ENCODE data around the gene SEC16A. TPM values are rescaled to one million over a fixed set of nuclear protein-coding genes. Genes with fewer than 3 reads are reported as not detected.
A peak's percentile ranks its signal among the peaks of the same experiment; 100 is the strongest.

Gene SEC16A
- total and polyA plus RNA-seq, 4 donors = 25.1 to 60.9 (median 45.1) TPM

DNA sequence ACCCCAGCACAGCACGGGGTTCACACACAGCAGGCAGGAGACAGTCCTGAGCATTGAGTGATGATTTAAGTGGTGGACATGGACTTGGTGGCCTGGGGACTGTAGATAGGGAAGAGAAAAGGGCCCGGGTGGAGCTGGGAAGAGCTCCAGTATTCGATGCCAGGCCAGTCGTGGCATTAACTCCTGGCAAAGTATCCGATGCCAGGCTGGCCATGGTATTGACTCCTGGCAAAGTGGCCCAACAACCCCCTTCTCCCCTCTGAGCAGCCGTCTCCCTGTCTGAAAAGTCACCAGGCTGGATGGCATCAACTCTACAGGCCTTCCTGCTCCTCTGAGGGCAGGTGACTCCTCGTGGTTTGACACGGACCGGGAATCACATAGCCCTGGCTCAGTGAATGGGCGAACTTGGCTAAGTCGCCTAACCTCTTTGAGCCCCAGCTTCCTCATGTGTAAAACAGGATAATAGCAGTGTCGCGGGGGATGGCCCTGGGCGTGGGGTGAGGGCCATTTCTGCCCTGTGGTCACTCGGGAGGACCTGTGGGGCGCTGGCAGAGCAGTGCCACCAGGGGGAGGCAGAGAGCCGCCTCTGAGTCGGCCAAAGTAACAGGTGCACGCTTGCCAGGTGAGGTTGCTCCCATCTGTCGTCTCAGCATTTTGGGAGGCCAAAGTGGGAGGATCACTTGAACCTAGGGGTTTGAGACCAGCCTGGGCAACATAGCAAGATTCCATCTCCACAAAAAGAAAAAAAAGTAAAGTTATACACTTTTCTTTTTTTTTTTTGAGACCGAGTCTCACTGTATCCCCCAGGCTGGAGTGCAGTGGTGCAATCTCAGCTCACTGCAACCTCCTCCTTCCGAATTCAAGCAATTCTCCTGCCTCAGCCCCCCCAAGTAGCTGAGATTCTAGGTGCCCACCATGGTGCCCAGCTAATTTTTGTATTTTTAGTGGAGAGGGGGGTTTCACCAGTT lies 5.7 kb upstream of the SEC16A start:
- Histone ChIP-seq H3K4me1 (ENCODE audit: control insufficient read depth, insufficient read depth, low read length) (peaks cover 47% of the 10 kb centered on the region), H3K9me3 (ENCODE audit: control insufficient read depth, insufficient read depth, low read length) (no peaks in the 10 kb centered on the region), H3K4me3 (ENCODE audit: low read depth, low read length) (no peak overlapping the region), H3K27me3 (ENCODE audit: control insufficient read depth, insufficient read depth, low read length) (no peaks in the 10 kb centered on the region), H3K27ac (ENCODE audit: low read depth, low read length) (no peak overlapping the region), H3K36me3 (ENCODE audit: control insufficient read depth, insufficient read depth, low read length) (peaks cover 17% of the 10 kb centered on the region)
- WGBS (ENCODE audit: insufficient coverage) = 29% methylated on average over 18 of the region's 22 CpGs
- peak in 2 of 6 donors; percentile 67 to 81 for DNase-seq (ENCODE audit: low read depth in 4 of 6, low spot score in 6 of 6)

DNA sequence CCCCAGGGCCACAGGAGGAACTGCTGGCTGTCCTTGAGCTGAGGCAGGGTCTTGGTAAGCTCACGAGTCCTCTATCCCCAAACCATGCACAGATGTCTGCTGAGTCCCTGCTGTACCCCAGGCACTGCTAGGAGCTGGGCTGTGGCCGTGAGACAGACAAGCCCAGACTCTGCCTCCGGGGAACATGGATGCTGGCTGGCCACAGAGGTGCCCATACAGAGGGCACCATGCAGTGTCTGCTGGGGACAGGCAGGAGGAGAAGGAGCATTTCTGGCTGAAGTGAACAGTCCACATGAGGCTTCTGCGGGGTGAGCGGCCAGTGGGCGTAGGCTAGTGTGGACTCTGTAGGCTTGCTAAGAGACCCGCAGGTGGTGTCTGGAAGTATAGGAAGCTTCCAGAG lies 4.8 kb upstream of the SEC16A start:
- Histone ChIP-seq H3K36me3 (ENCODE audit: control insufficient read depth, insufficient read depth, low read length) (peaks cover 8% of the 10 kb centered on the region), H3K4me1 (ENCODE audit: control insufficient read depth, insufficient read depth, low read length) (peaks cover 38% of the 10 kb centered on the region), H3K27me3 (ENCODE audit: control insufficient read depth, insufficient read depth, low read length) (no peaks in the 10 kb centered on the region), H3K4me3 (ENCODE audit: low read depth, low read length) (no peak overlapping the region), H3K27ac (ENCODE audit: low read depth, low read length) (no peak overlapping the region), H3K9me3 (ENCODE audit: control insufficient read depth, insufficient read depth, low read length) (no peaks in the 10 kb centered on the region)
- no peak for DNase-seq (ENCODE audit: low read depth in 4 of 6, low spot score in 6 of 6)
- 96% methylated on average over 7 of the region's 7 CpGs for WGBS (ENCODE audit: insufficient coverage)

DNA sequence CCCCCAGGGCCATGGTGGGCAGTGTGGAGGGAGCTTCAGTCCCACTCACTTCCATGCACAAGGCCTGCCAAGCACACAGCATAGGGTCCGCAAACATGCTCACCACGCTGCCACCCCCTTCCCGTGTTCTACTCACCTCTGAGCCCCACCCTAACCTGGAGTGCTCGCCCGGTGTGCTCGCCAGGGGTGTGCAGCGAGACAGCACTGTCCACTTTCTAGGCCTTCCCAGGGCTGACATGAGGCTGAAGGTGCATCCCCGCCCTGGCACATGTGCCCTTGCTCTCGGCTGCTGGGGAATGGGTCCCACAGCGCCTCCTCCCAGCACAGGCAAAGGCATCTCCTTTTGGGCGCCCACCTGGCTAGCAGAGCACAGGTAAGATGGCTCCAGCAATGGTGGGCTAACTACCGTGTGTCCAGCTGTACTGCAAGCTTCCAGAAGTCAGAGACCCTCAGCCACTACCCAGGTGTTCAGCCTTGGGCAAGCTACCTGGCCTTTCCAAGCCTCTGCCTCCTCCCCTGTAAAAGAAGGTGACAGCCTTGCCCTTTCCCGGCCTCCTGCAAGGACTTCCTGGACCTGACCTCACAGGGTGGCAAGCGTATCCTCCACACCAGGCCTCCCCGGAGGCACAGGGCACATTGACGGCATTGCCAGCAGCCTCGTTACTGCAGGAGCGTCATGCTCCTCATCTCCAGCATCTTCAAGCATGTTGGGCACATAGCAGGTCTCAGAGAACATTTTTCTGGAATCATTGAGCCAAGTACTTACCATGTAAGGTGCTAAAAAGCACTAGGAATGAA lies 4.2 kb upstream of the SEC16A start:
- no peaks in the 10 kb centered on the region for H3K27me3 ChIP-seq (ENCODE audit: control insufficient read depth, insufficient read depth, low read length)
- no peak overlapping the region for H3K27ac ChIP-seq (ENCODE audit: low read depth, low read length)
- no peak for DNase-seq (ENCODE audit: low read depth in 4 of 6, low spot score in 6 of 6)
- no peak overlapping the region for H3K4me3 ChIP-seq (ENCODE audit: low read depth, low read length)
- H3K4me1 ChIP-seq (ENCODE audit: control insufficient read depth, insufficient read depth, low read length) = peaks cover 39% of the 10 kb centered on the region
- 93% methylated on average over 18 of the region's 18 CpGs for WGBS (ENCODE audit: insufficient coverage)
- H3K36me3 ChIP-seq (ENCODE audit: control insufficient read depth, insufficient read depth, low read length) = peaks cover 6% of the 10 kb centered on the region
- no peaks in the 10 kb centered on the region for H3K9me3 ChIP-seq (ENCODE audit: control insufficient read depth, insufficient read depth, low read length)

DNA sequence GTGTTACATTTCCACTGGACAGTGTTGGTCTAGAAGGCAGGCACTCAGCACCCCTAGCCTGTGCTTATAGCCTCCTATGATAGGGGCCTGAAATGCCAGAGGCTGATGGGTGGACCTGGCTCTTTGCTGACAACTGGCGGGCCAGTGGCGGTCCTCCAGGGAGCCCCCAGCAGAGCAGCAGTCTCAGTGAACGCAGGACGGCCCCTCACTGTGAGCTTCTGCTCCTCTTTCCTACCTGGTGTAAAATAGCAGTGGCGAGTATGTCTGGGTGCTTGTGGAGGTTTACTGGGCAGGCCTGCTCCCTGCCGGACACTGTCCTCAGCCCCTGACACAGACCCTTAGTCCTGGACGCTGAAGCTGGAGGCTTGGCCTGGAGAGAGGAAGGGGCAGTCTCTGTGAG lies 3.3 kb upstream of the SEC16A start:
- Histone ChIP-seq H3K36me3 (ENCODE audit: control insufficient read depth, insufficient read depth, low read length) (peaks cover 6% of the 10 kb centered on the region), H3K9me3 (ENCODE audit: control insufficient read depth, insufficient read depth, low read length) (no peaks in the 10 kb centered on the region), H3K4me1 (ENCODE audit: control insufficient read depth, insufficient read depth, low read length) (peaks cover 48% of the 10 kb centered on the region), H3K27ac (ENCODE audit: low read depth, low read length) (no peak overlapping the region), H3K27me3 (ENCODE audit: control insufficient read depth, insufficient read depth, low read length) (no peaks in the 10 kb centered on the region), H3K4me3 (ENCODE audit: low read depth, low read length) (no peak overlapping the region)
- 90% methylated on average over 7 of the region's 7 CpGs for WGBS (ENCODE audit: insufficient coverage)
- DNase-seq (ENCODE audit: low read depth in 4 of 6, low spot score in 6 of 6) = no peak

DNA sequence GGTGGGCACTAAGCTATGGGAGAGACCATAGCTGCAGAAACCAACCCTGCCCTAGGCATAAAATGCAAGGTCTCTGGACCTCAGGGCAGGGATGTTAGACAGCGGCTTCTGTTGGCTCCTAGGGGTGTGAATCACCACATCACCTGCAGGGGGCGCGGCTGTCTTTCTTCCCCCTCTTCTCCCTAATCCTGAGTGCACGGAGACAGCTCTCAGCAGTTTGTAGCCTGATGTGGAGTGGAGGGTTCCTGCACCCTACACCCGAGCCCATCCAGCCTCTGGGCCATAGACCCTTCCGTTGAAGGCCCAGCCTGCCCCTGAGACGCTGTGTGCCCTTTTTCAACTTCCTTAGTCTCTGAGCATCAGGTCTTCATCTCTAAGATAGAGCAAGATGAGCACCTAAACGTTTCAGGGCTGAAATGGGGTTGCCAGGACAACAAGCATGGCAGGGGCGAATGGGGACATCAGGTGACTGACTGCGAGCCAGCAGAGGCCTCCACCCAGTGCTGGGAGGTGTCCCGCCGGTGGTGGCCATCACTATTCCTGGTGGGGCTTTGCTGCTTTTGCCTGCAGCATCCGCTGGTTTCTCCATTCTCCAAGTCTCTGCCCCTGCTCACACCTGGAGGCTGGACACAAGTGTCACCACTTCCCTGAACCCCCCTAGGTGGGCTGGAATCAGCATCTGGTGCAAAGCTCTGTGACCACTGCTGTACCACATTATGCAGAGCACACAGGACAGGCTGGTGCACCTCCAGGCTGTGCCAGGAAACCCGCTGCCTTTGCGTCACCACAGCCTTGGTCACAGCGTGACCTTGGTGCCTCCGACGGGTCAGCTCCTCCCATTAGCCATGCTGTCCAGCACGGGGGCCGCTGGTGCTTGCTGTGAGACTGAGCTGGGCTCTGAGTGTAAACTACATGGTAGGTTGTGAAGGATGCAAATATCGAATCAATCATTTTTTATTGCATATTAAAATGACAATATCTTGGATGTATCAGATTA lies 2.5 kb upstream of the SEC16A start:
- H3K4me3 ChIP-seq (ENCODE audit: low read depth, low read length) = no peak overlapping the region
- 31% methylated on average over 15 of the region's 21 CpGs for WGBS (ENCODE audit: insufficient coverage)
- peaks cover under 1% of the 10 kb centered on the region for H3K36me3 ChIP-seq (ENCODE audit: control insufficient read depth, insufficient read depth, low read length)
- no peak overlapping the region for H3K27ac ChIP-seq (ENCODE audit: low read depth, low read length)
- peaks cover 48% of the 10 kb centered on the region for H3K4me1 ChIP-seq (ENCODE audit: control insufficient read depth, insufficient read depth, low read length)
- peak in 5 of 6 donors; percentile 47 to 89 (median 68) for DNase-seq (ENCODE audit: low read depth in 4 of 6, low spot score in 6 of 6)
- no peaks in the 10 kb centered on the region for H3K27me3 ChIP-seq (ENCODE audit: control insufficient read depth, insufficient read depth, low read length)
- H3K9me3 ChIP-seq (ENCODE audit: control insufficient read depth, insufficient read depth, low read length) = no peaks in the 10 kb centered on the region

DNA sequence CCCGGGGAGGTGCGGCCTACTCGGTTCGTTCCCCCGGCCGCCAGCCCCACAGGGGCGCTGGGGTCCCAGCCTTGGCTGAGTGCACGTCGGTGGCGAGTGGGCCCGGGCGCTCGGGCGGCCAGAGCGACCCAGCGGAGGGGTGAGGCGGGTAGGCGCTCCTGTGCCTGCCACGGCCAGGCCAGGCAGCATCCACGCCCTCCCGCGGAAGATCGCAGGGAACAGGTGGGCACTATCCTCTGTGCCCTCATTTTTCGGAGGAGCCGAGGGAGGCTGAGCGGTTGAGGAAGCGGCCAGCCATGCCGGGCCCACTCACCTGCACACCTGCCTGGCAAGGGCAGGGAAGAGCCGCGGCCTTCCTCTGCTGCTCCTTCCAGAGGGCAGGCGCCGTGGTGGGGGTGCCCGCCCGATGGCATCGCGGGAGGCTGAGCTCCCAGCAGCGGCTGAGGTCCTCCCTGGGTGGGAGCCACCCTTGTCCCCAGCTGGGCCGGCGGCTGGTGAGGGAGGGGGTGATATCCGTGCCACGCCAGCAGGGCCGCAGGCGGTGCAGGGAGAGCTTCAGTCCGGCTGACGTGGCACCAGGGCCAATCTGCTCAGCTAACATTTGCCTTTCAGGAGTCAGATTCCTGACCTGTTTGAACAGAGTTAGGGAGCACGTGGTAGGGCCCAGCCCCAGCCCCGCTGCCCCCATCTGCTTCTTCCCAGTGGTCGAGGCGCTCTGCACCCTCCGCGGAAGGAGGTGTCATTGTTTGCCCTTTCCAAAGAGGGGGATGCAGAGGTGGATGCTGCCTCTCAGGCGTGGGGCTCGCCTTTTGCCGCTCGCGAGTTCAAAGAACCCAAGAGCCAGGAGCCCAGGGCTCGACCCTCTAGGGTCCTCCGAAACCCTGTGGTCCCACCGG lies 1.6 kb upstream of the SEC16A start:
- H3K36me3 ChIP-seq (ENCODE audit: control insufficient read depth, insufficient read depth, low read length) = no peaks in the 10 kb centered on the region
- H3K9me3 ChIP-seq (ENCODE audit: control insufficient read depth, insufficient read depth, low read length) = no peaks in the 10 kb centered on the region
- peaks cover 46% of the 10 kb centered on the region for H3K4me1 ChIP-seq (ENCODE audit: control insufficient read depth, insufficient read depth, low read length)
- WGBS (ENCODE audit: insufficient coverage) = 37% methylated on average over 59 of the region's 59 CpGs
- H3K4me3 ChIP-seq (ENCODE audit: low read depth, low read length) = peak overlapping the region; percentile 69
- H3K27me3 ChIP-seq (ENCODE audit: control insufficient read depth, insufficient read depth, low read length) = no peaks in the 10 kb centered on the region
- DNase-seq (ENCODE audit: low read depth in 4 of 6, low spot score in 6 of 6) = no peak
- H3K27ac ChIP-seq (ENCODE audit: low read depth, low read length) = peak overlapping the region; percentile 33

DNA sequence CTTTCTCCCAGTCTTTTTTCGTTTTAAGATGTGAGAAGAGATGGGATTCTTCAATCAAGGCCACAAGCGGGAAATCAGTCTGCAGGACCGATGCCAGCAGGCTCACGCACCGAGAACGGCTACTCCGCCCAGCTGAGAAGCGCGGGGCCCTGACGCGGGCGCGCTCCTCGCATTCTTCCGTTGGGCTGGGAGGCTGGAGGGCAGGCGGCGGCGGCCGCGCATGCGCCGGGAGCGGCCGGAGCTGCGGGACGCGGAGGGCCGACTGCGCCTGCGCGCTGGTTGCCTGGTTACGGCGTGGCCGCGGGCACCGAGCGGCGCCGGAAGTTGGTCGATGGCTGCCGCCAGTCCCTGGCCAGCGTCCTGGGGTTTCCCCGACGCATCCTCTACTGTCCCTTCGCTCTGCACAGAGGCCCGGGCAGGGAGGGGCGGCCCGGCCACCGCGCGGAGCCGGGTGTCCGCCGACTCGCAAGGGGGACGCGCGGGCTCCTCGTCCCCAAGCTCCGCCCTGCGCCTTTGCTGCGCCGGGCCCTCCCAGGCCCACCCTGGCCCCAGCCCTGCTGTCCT lies 831 bp upstream of the SEC16A start:
- Histone ChIP-seq H3K4me1 (ENCODE audit: control insufficient read depth, insufficient read depth, low read length) (peaks cover 41% of the 10 kb centered on the region), H3K9me3 (ENCODE audit: control insufficient read depth, insufficient read depth, low read length) (no peaks in the 10 kb centered on the region), H3K36me3 (ENCODE audit: control insufficient read depth, insufficient read depth, low read length) (no peaks in the 10 kb centered on the region), H3K27me3 (ENCODE audit: control insufficient read depth, insufficient read depth, low read length) (no peaks in the 10 kb centered on the region), H3K27ac (ENCODE audit: low read depth, low read length) (peak overlapping the region; percentile 100), H3K4me3 (ENCODE audit: low read depth, low read length) (peak overlapping the region; percentile 69)
- peak in 5 of 6 donors; percentile 88 to 98 (median 91) for DNase-seq (ENCODE audit: low read depth in 4 of 6, low spot score in 6 of 6)
- under 1% methylated on average over 63 of the region's 63 CpGs for WGBS (ENCODE audit: insufficient coverage)

DNA sequence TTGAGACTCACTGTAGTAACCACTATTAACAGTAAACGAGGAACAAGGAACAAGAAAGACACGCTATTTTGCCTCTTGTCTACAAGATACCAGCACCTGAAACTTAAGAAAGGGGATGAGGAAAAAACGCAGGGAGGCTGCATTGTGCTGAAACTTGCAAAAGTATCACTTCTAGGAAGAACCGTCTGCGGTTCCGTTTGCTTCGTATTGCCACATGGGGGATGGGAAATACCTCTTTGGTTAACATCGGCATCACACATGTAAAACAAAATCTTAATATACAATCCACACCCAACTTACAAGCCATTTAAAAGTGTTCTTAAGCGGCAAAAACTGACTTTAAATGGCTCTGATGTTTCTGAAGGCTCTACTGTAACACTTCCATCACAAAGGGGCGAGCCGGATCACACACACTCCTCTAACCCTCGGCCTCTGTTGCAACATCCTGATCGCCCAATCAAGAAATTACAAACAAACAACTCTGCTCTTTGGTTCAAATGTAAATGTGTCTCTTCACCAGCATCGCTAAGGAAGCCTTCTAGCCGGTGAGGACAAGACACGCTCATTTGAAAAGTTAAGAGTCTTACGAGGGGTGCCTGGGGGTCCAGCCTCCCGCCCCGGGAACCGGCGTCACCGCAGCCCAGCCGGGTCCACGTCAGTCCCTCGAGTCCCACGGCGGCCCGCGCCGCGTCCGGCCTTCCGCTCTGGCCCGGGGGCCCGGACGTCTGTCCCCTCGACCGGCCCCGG lies 621 bp downstream of the SEC16A start:
- Histone ChIP-seq H3K36me3 (ENCODE audit: control insufficient read depth, insufficient read depth, low read length) (peaks cover 9% of the 10 kb centered on the region), H3K9me3 (ENCODE audit: control insufficient read depth, insufficient read depth, low read length) (no peaks in the 10 kb centered on the region), H3K27ac (ENCODE audit: low read depth, low read length) (peak overlapping the region; percentile 83), H3K4me3 (ENCODE audit: low read depth, low read length) (peak overlapping the region; percentile 74), H3K4me1 (ENCODE audit: control insufficient read depth, insufficient read depth, low read length) (peaks cover 32% of the 10 kb centered on the region), H3K27me3 (ENCODE audit: control insufficient read depth, insufficient read depth, low read length) (no peaks in the 10 kb centered on the region)
- WGBS (ENCODE audit: insufficient coverage) = 0% methylated on average over 35 of the region's 39 CpGs
- DNase-seq (ENCODE audit: low read depth in 4 of 6, low spot score in 6 of 6) = peak in 1 of 6 donors; percentile 21

Measured in spinal cord (tissue), 10 donors.